HEK293 (cell line): ENCODE measurements around the gene TPMT.

Source experiments
- CTCF ChIA-PET: fragments of 350-600 bp; formaldehyde crosslinking; extraction: SDS; loops from one replicate; lab custom pipeline; 2021; ENCODE audit warnings: antibody characterized with exemption; lab: Yijun Ruan, JAX
- POLR2A ChIA-PET: fragments of 300-600 bp; formaldehyde crosslinking; extraction: SDS; loops from one replicate; lab custom pipeline; 2020; ENCODE audit warnings: antibody characterized with exemption, inconsistent platforms; lab: Yijun Ruan, JAX
- H3K27ac ChIP-seq: fragments of 200-500 bp; sonication (Bioruptor generic); 2 replicates; pipeline ENCODE4 v1.5.1; 2014; ENCODE audit warnings: low read depth, low read length, control low read depth, inconsistent platforms; ENCODE audit errors: extremely low read depth
- H3K36me3 ChIP-seq, 2 experiments: fragments of 200-500 bp in 1 of 2; sonication (Bioruptor generic) in 1 of 2; 1 replicate in 1 of 2; 2 replicates in 1 of 2; pipeline ENCODE4 v1.5.1; 2014 to 2017; ENCODE audit warnings: inconsistent platforms in 2 of 2, low read length in 2 of 2; ENCODE audit not compliant: control insufficient read depth in 2 of 2, insufficient read depth in 1 of 2
- H3K4me1 ChIP-seq: fragments of 200-500 bp; sonication (Bioruptor generic); 2 replicates; pipeline ENCODE4 v1.5.1; 2014; ENCODE audit warnings: mild to moderate bottlenecking, low read length, inconsistent platforms; ENCODE audit not compliant: control insufficient read depth, insufficient read depth
- H3K4me3 ChIP-seq: 2 replicates; pipeline ENCODE4 v1.5.1; 2011; ENCODE audit warnings: low read depth, mild to moderate bottlenecking, control low read depth, low read length, moderate library complexity
- H3K9me3 ChIP-seq: fragments of 200-500 bp; sonication (Bioruptor generic); 2 replicates; pipeline ENCODE4 v1.5.1; 2014; ENCODE audit warnings: low read depth, low read length, inconsistent platforms; ENCODE audit not compliant: control insufficient read depth, insufficient read depth
- GLIS2 ChIP-seq: fragments of 450-650 bp; formaldehyde crosslinking; IDR thresholded peaks from 2 replicates; pipeline ENCODE4 v1.5.1; 2016; ENCODE audit warnings: missing biosample characterization, missing genetic modification characterization
- HOXD13 ChIP-seq: sonication (generic); formaldehyde crosslinking; IDR thresholded peaks from 2 replicates; pipeline ENCODE4 v1.8.0; 2022; ENCODE audit warnings: missing genetic modification reagents, borderline replicate concordance
- IKZF3 ChIP-seq: fragments of 450-650 bp; IDR thresholded peaks from 2 replicates; pipeline ENCODE4 v1.5.0; 2018; ENCODE audit warnings: missing biosample characterization, mild to moderate bottlenecking, missing genetic modification characterization, moderate library complexity
- KLF10 ChIP-seq: fragments of 450-650 bp; IDR thresholded peaks from 2 replicates; pipeline ENCODE4 v1.5.1; 2018; ENCODE audit warnings: missing biosample characterization, mild to moderate bottlenecking, missing genetic modification characterization
- MZF1 ChIP-seq: fragments of 450-650 bp; formaldehyde crosslinking; IDR thresholded peaks from 2 replicates; pipeline ENCODE4 v1.5.1; 2017; ENCODE audit warnings: missing biosample characterization, missing genetic modification characterization, borderline replicate concordance
- OSR2 ChIP-seq: fragments of 450-650 bp; formaldehyde crosslinking; IDR thresholded peaks from 2 replicates; pipeline ENCODE4 v1.5.1; 2016; ENCODE audit warnings: missing biosample characterization, missing genetic modification characterization
- SP3 ChIP-seq: fragments of 450-650 bp; formaldehyde crosslinking; IDR thresholded peaks from 2 replicates; pipeline ENCODE4 v1.5.1; 2016; ENCODE audit warnings: missing biosample characterization, missing genetic modification characterization
- TCF7L2 ChIP-seq: IDR thresholded peaks from 2 replicates; pipeline ENCODE4 v1.6.1; 2011; ENCODE audit warnings: low read depth, mild to moderate bottlenecking, inconsistent platforms, low read length, moderate library complexity, borderline replicate concordance
- ZBTB20 ChIP-seq: fragments of 450-650 bp; formaldehyde crosslinking; IDR thresholded peaks from 2 replicates; pipeline ENCODE4 v1.5.1; 2016; ENCODE audit warnings: missing biosample characterization, missing genetic modification characterization
- ZEB2 ChIP-seq: fragments of 450-650 bp; formaldehyde crosslinking; IDR thresholded peaks from 2 replicates; pipeline ENCODE4 v1.5.1; 2016; ENCODE audit warnings: missing biosample characterization, missing genetic modification characterization
- ZFP37 ChIP-seq: fragments of 450-650 bp; formaldehyde crosslinking; IDR thresholded peaks from 2 replicates; pipeline ENCODE4 v1.5.1; 2016; ENCODE audit warnings: missing biosample characterization, missing genetic modification characterization
- ZNF146 ChIP-seq: fragments of 450-650 bp; formaldehyde crosslinking; IDR thresholded peaks from 2 replicates; pipeline ENCODE4 v1.5.1; 2016; ENCODE audit warnings: missing biosample characterization, missing genetic modification characterization
- ZNF2 ChIP-seq: fragments of 450-650 bp; formaldehyde crosslinking; IDR thresholded peaks from 2 replicates; pipeline ENCODE4 v1.5.1; 2016; ENCODE audit warnings: missing biosample characterization, missing genetic modification characterization
- ZNF214 ChIP-seq: fragments of 450-650 bp; formaldehyde crosslinking; IDR thresholded peaks from 2 replicates; pipeline ENCODE4 v1.5.1; 2017; ENCODE audit warnings: missing biosample characterization, mild to moderate bottlenecking, missing genetic modification characterization, borderline replicate concordance
- ZNF266 ChIP-seq: fragments of 450-650 bp; formaldehyde crosslinking; IDR thresholded peaks from 2 replicates; pipeline ENCODE4 v1.5.1; 2016; ENCODE audit warnings: missing biosample characterization, missing genetic modification characterization, low read depth
- ZNF292 ChIP-seq: fragments of 450-650 bp; formaldehyde crosslinking; IDR thresholded peaks from 2 replicates; pipeline ENCODE4 v1.5.1; 2016; ENCODE audit warnings: low read depth, missing biosample characterization, missing genetic modification characterization, borderline replicate concordance
- ZNF350 ChIP-seq: fragments of 450-650 bp; formaldehyde crosslinking; IDR thresholded peaks from 2 replicates; pipeline ENCODE4 v1.5.0; 2017; ENCODE audit warnings: missing biosample characterization, mild to moderate bottlenecking, missing genetic modification characterization
- ZNF354C ChIP-seq: fragments of 450-650 bp; formaldehyde crosslinking; IDR thresholded peaks from 2 replicates; pipeline ENCODE4 v1.5.1; 2016; ENCODE audit warnings: missing biosample characterization, missing genetic modification characterization, low read depth, borderline replicate concordance
- ZNF366 ChIP-seq: fragments of 450-650 bp; formaldehyde crosslinking; conservative IDR thresholded peaks from 2 replicates; pipeline ENCODE4 v1.5.1; 2016; ENCODE audit warnings: missing biosample characterization, missing genetic modification characterization
- ZNF394 ChIP-seq: fragments of 450-650 bp; formaldehyde crosslinking; IDR thresholded peaks from 2 replicates; pipeline ENCODE4 v1.5.1; 2016; ENCODE audit warnings: missing biosample characterization, missing genetic modification characterization, mild to moderate bottlenecking, moderate library complexity, borderline replicate concordance
- ZNF416 ChIP-seq: fragments of 450-650 bp; formaldehyde crosslinking; IDR thresholded peaks from 2 replicates; pipeline ENCODE4 v1.5.1; 2016; ENCODE audit warnings: missing biosample characterization, missing genetic modification characterization
- ZNF501 ChIP-seq: fragments of 450-650 bp; formaldehyde crosslinking; IDR thresholded peaks from 2 replicates; pipeline ENCODE4 v1.5.1; 2016; ENCODE audit warnings: missing biosample characterization, missing genetic modification characterization
- ZNF626 ChIP-seq: fragments of 450-650 bp; sonication (Bioruptor Pico); formaldehyde crosslinking; IDR thresholded peaks from 2 replicates; pipeline ENCODE4 v1.5.1; 2018; ENCODE audit warnings: missing biosample characterization, missing genetic modification characterization, inconsistent platforms
- ZNF664 ChIP-seq: fragments of 450-650 bp; formaldehyde crosslinking; IDR thresholded peaks from 2 replicates; pipeline ENCODE4 v1.5.1; 2016; ENCODE audit warnings: missing biosample characterization, missing genetic modification characterization
- ZNF707 ChIP-seq: fragments of 450-650 bp; formaldehyde crosslinking; IDR thresholded peaks from 2 replicates; pipeline ENCODE4 v1.5.1; 2016; ENCODE audit warnings: missing biosample characterization, missing genetic modification characterization
- ZSCAN30 ChIP-seq: fragments of 450-650 bp; IDR thresholded peaks from 2 replicates; pipeline ENCODE4 v1.5.1; 2018; ENCODE audit warnings: missing biosample characterization, mild to moderate bottlenecking, missing genetic modification characterization, moderate library complexity
- TF ChIP-seq, protein P1 (sequence below): fragments of 450-650 bp; formaldehyde crosslinking; IDR thresholded peaks from 2 replicates; pipeline ENCODE4 v1.5.1; 2017; ENCODE audit warnings: missing biosample characterization, mild to moderate bottlenecking, missing genetic modification characterization, moderate library complexity
- TF ChIP-seq, protein P2 (sequence below): fragments of 450-650 bp; formaldehyde crosslinking; IDR thresholded peaks from 2 replicates; pipeline ENCODE4 v1.5.1; 2016; ENCODE audit warnings: missing biosample characterization, missing genetic modification characterization
- TF ChIP-seq, protein P3 (sequence below): fragments of 450-650 bp; formaldehyde crosslinking; IDR thresholded peaks from 2 replicates; pipeline ENCODE4 v1.5.1; 2016; ENCODE audit warnings: missing biosample characterization, missing genetic modification characterization
- TF ChIP-seq, protein P4 (sequence below): sonication (generic); formaldehyde crosslinking; IDR thresholded peaks from 2 replicates; pipeline ENCODE4 v1.8.1; 2022; ENCODE audit warnings: mild to moderate bottlenecking, moderate library complexity, missing genetic modification reagents

Gene TPMT

DNA sequence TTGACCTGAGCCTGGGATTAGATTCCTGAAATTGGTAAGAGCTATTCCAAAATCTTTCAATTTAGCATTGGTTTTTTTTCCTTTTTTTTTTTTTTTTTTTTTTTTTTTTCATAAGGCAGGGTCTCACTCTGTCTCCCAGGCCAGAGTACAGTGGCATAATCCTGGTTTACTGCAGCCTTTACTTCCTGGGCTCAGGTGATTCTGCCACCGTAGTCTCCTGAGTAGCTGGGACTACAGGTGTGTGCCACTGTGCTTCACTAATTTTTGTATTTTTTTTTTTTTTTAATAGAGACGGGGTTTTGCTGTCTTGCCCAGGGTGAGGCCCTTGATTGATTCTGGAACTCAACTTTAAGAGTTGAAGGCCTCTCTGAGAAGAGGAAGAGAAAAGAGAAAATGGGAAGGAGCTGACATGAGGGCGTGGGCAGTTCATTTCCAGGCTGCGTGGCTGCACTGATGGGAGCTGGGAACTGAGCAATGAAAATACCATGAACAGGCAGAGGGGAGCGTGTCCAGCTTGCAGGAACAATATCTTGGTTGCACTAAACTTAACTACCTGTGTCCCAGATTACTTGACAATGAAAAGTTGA, 25.0 kb upstream of the TPMT start:
- Histone ChIP-seq H3K4me1 (no peaks in the 10 kb centered on the region), H3K27ac (no peak overlapping the region), H3K9me3 (no peaks in the 10 kb centered on the region), H3K36me3 (no peaks in the 10 kb centered on the region; a peak in 1 of 3 replicates), H3K4me3 (no peak overlapping the region)
- TF ChIP-seq ZNF366 (tag by site-specific recombination) (no peak), ZSCAN30 (no peak), ZNF146 (tag by site-specific recombination) (no peak), ZNF626 (no peak), ZNF2 (tag by site-specific recombination) (no peak), MZF1 (no peak), ZNF214 (tag by site-specific recombination) (no peak), ZNF354C (tag by site-specific recombination) (no peak), HOXD13 (CRISPR knock-in tag) (no peak), IKZF3 (tag by site-specific recombination) (no peak), TCF7L2 (no peak), OSR2 (no peak), ZNF266 (no peak), ZNF292 (tag by site-specific recombination) (no peak), ZNF707 (tag by site-specific recombination) (no peak)
- TF ChIP-seq, protein P1, sequence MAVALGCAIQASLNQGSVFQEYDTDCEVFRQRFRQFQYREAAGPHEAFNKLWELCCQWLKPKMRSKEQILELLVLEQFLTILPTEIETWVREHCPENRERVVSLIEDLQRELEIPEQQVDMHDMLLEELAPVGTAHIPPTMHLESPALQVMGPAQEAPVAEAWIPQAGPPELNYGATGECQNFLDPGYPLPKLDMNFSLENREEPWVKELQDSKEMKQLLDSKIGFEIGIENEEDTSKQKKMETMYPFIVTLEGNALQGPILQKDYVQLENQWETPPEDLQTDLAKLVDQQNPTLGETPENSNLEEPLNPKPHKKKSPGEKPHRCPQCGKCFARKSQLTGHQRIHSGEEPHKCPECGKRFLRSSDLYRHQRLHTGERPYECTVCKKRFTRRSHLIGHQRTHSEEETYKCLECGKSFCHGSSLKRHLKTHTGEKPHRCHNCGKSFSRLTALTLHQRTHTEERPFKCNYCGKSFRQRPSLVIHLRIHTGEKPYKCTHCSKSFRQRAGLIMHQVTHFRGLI (tag by site-specific recombination): no peak
- TF ChIP-seq, protein P2, sequence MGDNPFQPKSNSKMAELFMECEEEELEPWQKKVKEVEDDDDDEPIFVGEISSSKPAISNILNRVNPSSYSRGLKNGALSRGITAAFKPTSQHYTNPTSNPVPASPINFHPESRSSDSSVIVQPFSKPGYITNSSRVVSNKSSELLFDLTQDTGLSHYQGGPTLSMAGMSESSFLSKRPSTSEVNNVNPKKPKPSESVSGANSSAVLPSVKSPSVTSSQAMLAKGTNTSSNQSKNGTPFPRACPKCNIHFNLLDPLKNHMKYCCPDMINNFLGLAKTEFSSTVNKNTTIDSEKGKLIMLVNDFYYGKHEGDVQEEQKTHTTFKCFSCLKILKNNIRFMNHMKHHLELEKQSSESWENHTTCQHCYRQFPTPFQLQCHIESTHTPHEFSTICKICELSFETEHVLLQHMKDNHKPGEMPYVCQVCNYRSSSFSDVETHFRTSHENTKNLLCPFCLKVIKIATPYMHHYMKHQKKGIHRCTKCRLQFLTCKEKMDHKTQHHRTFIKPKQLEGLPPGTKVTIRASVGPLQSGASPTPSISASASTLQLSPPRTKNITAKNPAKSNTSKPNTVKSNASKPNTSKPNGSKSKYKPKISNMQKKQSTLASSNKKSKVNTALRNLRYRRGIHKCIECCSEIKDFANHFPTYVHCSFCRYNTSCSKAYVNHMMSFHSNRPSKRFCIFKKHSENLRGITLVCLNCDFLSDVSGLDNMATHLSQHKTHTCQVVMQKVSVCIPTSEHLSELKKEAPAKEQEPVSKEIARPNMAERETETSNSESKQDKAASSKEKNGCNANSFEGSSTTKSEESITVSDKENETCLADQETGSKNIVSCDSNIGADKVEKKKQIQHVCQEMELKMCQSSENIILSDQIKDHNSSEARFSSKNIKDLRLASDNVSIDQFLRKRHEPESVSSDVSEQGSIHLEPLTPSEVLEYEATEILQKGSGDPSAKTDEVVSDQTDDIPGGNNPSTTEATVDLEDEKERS (tag by site-specific recombination): no peak
- TF ChIP-seq, protein P3, sequence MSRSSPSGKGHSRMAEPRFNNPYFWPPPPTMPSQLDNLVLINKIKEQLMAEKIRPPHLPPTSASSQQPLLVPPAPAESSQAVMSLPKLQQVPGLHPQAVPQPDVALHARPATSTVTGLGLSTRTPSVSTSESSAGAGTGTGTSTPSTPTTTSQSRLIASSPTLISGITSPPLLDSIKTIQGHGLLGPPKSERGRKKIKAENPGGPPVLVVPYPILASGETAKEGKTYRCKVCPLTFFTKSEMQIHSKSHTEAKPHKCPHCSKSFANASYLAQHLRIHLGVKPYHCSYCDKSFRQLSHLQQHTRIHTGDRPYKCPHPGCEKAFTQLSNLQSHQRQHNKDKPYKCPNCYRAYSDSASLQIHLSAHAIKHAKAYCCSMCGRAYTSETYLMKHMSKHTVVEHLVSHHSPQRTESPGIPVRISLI (tag by site-specific recombination): no peak
- ChIA-PET CTCF (interaction anchor here (0.6 kb wide), 1 partner anchor 11 kb away, joined by 9 read pairs; no protein-coding TSS in a partner anchor), POLR2A (interaction anchor here (0.6 kb wide), 2 partner anchors 13 to 420 kb away, joined by 3 read pairs; no protein-coding TSS in a partner anchor)

DNA sequence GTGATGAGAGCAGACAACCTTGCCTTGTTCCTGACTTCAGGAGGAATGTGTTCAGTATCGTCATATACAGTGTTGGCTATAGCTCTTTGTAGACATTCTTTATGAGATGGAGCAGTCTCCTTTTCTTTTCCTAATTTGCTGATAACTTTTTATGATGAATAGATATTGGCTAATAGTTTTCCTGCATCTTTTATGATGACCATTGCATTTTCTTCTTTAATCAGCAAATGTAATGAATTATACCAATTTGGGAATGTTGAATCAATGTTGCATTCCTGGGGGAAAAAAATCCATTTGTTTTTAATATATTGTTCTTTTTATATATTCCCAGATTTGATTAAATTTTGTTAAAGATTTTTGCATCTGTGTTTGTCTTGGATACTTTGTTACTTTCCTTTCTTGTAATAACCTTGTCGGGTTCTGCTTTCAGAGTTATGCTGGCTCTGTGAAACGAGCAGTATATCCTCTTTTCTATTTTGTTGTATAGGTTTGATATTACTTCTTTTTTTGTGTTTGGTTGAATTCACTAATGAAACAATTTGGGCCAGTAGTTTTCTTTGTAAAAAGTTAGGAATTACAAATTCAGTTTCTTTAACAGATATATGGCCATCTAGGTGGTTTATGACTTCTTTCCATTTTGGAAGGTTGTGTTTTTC, 24.2 kb upstream of the TPMT start:
- no peaks in the 10 kb centered on the region for H3K4me1 ChIP-seq
- ChIA-PET POLR2A (interaction anchor here (0.6 kb wide), 2 partner anchors 12 to 420 kb away, joined by 3 read pairs; no protein-coding TSS in a partner anchor), CTCF (no interaction called here)
- H3K9me3 ChIP-seq: no peaks in the 10 kb centered on the region
- H3K27ac ChIP-seq: no peak overlapping the region
- no peak overlapping the region for H3K4me3 ChIP-seq
- H3K36me3 ChIP-seq: peaks cover 2 to 5% of the 10 kb centered on the region in 2 experiments
- no peak for TF ChIP-seq ZNF501
- TF ChIP-seq SP3 (tag by site-specific recombination): no peak
- TF ChIP-seq ZBTB20 (tag by site-specific recombination): no peak
- TF ChIP-seq, protein P4, sequence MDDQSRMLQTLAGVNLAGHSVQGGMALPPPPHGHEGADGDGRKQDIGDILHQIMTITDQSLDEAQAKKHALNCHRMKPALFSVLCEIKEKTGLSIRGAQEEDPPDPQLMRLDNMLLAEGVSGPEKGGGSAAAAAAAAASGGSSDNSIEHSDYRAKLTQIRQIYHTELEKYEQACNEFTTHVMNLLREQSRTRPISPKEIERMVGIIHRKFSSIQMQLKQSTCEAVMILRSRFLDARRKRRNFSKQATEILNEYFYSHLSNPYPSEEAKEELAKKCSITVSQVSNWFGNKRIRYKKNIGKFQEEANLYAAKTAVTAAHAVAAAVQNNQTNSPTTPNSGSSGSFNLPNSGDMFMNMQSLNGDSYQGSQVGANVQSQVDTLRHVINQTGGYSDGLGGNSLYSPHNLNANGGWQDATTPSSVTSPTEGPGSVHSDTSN (CRISPR knock-in tag): no peak
- no peak for TF ChIP-seq GLIS2 (tag by site-specific recombination)
- TF ChIP-seq KLF10: no peak
- TF ChIP-seq ZFP37 (tag by site-specific recombination): no peak
- no peak for TF ChIP-seq ZNF664 (tag by site-specific recombination)
- no peak for TF ChIP-seq ZEB2 (tag by site-specific recombination)
- TF ChIP-seq ZNF416: no peak
- no peak for TF ChIP-seq ZSCAN30
- no peak for TF ChIP-seq ZNF394 (tag by site-specific recombination)
- TF ChIP-seq ZNF350 (tag by site-specific recombination): no peak
